ENCODE measurements around the gene FYCO1. TPM values are rescaled to one million over a fixed set of nuclear protein-coding genes. Genes with fewer than 3 reads are reported as not detected.

FYCO1 gene
- total RNA-seq, 2 experiments from 2014 or later: 14.1 to 14.5 TPM

- POLR2A ChIA-PET: no interaction called here
- no peaks in the 10 kb centered on the region for H3K9me3 Mint-ChIP-seq
- H3K4me3 Mint-ChIP-seq: no peak overlapping the region
- no peak overlapping the region for H3K27ac Mint-ChIP-seq
- DNase-seq: no peak
- ATAC-seq: no peak
- CTCF ChIA-PET: no interaction called here
- H3K4me1 Mint-ChIP-seq (ENCODE audit: low read depth): peaks cover 35% of the 10 kb centered on the region
- H3K27me3 Mint-ChIP-seq: no peaks in the 10 kb centered on the region
- TF ChIP-seq CTCF (IDR thresholded peaks at IDR 0.05): no peak
- intact Hi-C loops (cut with micrococcal nuclease): no loop called here
- H3K36me3 Mint-ChIP-seq (ENCODE audit: low read depth): peaks cover 88% of the 10 kb centered on the region
These were observed 40.5 kb downstream of the FYCO1 start for GRCh38 chr3:45955017-45955647.

- ChIA-PET CTCF (interaction anchor here (35.9 kb wide), 1 partner anchor 129 kb away, joined by 656 read pairs; no protein-coding TSS in a partner anchor), POLR2A (interaction anchor here (1.1 to 2.4 kb wide), 4 partner anchors 9 to 21 kb away, joined by 3 to 12 read pairs (median 6); partner anchors contain the start of gene CXCR6)
- H3K4me1 Mint-ChIP-seq (ENCODE audit: low read depth): peaks cover 42% of the 10 kb centered on the region
- peaks cover 88% of the 10 kb centered on the region for H3K36me3 Mint-ChIP-seq (ENCODE audit: low read depth)
- H3K27me3 Mint-ChIP-seq: no peaks in the 10 kb centered on the region
- no peak for ATAC-seq
- H3K4me3 Mint-ChIP-seq: no peak overlapping the region
- no peaks in the 10 kb centered on the region for H3K9me3 Mint-ChIP-seq
- no peak for DNase-seq
- H3K27ac Mint-ChIP-seq: no peak overlapping the region
- intact Hi-C loops (cut with micrococcal nuclease): no loop called here
- no peak for TF ChIP-seq CTCF (IDR thresholded peaks at IDR 0.05)
These were observed 41.3 kb downstream of the FYCO1 start for GRCh38 chr3:45954306-45954705.

GRCh38 chr3:45953536-45953935, 42.1 kb downstream of the FYCO1 start:
- no peak for ATAC-seq
- intact Hi-C loops (cut with micrococcal nuclease): no loop called here
- ChIA-PET CTCF (interaction anchor here (3.2 to 35.9 kb wide), 2 partner anchors 8 to 129 kb away, joined by 28 to 656 read pairs; no protein-coding TSS in a partner anchor), POLR2A (interaction anchor here (1.1 to 2.4 kb wide), 4 partner anchors 9 to 22 kb away, joined by 3 to 12 read pairs (median 6); partner anchors contain the start of gene CXCR6)
- H3K27ac Mint-ChIP-seq: no peak overlapping the region
- H3K4me3 Mint-ChIP-seq: no peak overlapping the region
- DNase-seq: no peak
- TF ChIP-seq CTCF (IDR thresholded peaks at IDR 0.05): no peak
- H3K4me1 Mint-ChIP-seq (ENCODE audit: low read depth): peaks cover 50% of the 10 kb centered on the region
- peaks cover 87% of the 10 kb centered on the region for H3K36me3 Mint-ChIP-seq (ENCODE audit: low read depth)
- H3K9me3 Mint-ChIP-seq: no peaks in the 10 kb centered on the region
- no peaks in the 10 kb centered on the region for H3K27me3 Mint-ChIP-seq

GRCh38 chr3:45952456-45952855, 43.2 kb downstream of the FYCO1 start:
- intact Hi-C loops (cut with micrococcal nuclease): no loop called here
- H3K27me3 Mint-ChIP-seq: no peaks in the 10 kb centered on the region
- H3K4me3 Mint-ChIP-seq: no peak overlapping the region
- H3K36me3 Mint-ChIP-seq (ENCODE audit: low read depth): peaks cover 88% of the 10 kb centered on the region
- TF ChIP-seq CTCF (IDR thresholded peaks at IDR 0.05): no peak
- DNase-seq: no peak
- POLR2A ChIA-PET: interaction anchor here (1.1 to 3.2 kb wide), 4 partner anchors 9 to 60 kb away, joined by 3 to 17 read pairs (median 8); partner anchors contain the start of genes CXCR6 and FYCO1
- CTCF ChIA-PET: interaction anchor here (0.9 to 35.9 kb wide), 4 partner anchors 9 to 130 kb away, joined by 3 to 656 read pairs (median 16); no protein-coding TSS in a partner anchor
- ATAC-seq: no peak
- H3K4me1 Mint-ChIP-seq (ENCODE audit: low read depth): peaks cover 52% of the 10 kb centered on the region
- no peak overlapping the region for H3K27ac Mint-ChIP-seq
- H3K9me3 Mint-ChIP-seq: no peaks in the 10 kb centered on the region

- no peak for DNase-seq
- ChIA-PET POLR2A (interaction anchor here (1.1 to 3.2 kb wide), 4 partner anchors 11 to 61 kb away, joined by 3 to 17 read pairs (median 10); partner anchors contain the start of gene FYCO1), CTCF (interaction anchor here (0.9 to 35.9 kb wide), 6 partner anchors 9 to 131 kb away, joined by 3 to 656 read pairs (median 3); no protein-coding TSS in a partner anchor)
- no peak for ATAC-seq
- Mint-ChIP-seq H3K36me3 (ENCODE audit: low read depth) (peaks cover 88% of the 10 kb centered on the region), H3K4me1 (ENCODE audit: low read depth) (peaks cover 56% of the 10 kb centered on the region), H3K9me3 (no peaks in the 10 kb centered on the region), H3K27me3 (no peaks in the 10 kb centered on the region), H3K27ac (no peak overlapping the region), H3K4me3 (no peak overlapping the region)
- intact Hi-C loops (cut with micrococcal nuclease): no loop called here
- no peak for TF ChIP-seq CTCF (IDR thresholded peaks at IDR 0.05)
These were observed 43.7 kb downstream of the FYCO1 start for GRCh38 chr3:45951946-45952345.

All from activated CD8-positive, alpha-beta T cell treated with anti-CD3 and anti-CD28 coated beads for 36 hours (primary cell).